PC-3 (cell line): Measurements from ENCODE around the gene FGF11. TPM values are rescaled to one million over a fixed set of nuclear protein-coding genes. Genes with fewer than 3 reads are reported as not detected.

ENCODE experiments used
- ATAC-seq: fragments of 200-7000 bp; cut with Tn5 transposase; 2 replicates; pipeline ENCODE4 v1.9.1; 2020; ENCODE audit warnings: mild to moderate bottlenecking, moderate library complexity
- BruUV-seq: library from RNA; stranded (reverse); fragments of 400-500 nt; replicated peaks from 2 replicates; lab custom pipeline; 2021; lab: Mats Ljungman, UMichigan
- CTCF ChIA-PET: fragments of 300-600 bp; sonication (Branson Sonifier 250); formaldehyde crosslinking; loops from one replicate; lab custom pipeline; 2022; ENCODE audit warnings: antibody characterized with exemption; lab: Charles Lee
- POLR2A ChIA-PET: fragments of 300-600 bp; sonication (Branson Sonifier 250); formaldehyde crosslinking; loops from one replicate; lab custom pipeline; 2022; ENCODE audit warnings: antibody characterized with exemption; ENCODE audit not compliant: unreplicated experiment; lab: Charles Lee
- DNase-seq: peaks from one replicate; pipeline ENCODE4 v3.0.0-alpha.2; 2015
- H2AFZ ChIP-seq: fragments of 300-600 bp; sonication (generic); 2 replicates; pipeline ENCODE4 v1.6.0; 2016; ENCODE audit warnings: antibody characterized with exemption, low read length
- H3F3A ChIP-seq: fragments of 300-600 bp; sonication (generic); one replicate; pipeline ENCODE4 v1.6.0; 2017; ENCODE audit warnings: antibody characterized with exemption, low read length, control low read depth, mild to moderate bottlenecking; ENCODE audit not compliant: unreplicated experiment
- H3K27ac ChIP-seq: fragments of 300-600 bp; sonication (generic); 2 replicates; pipeline ENCODE4 v1.5.1; 2016; ENCODE audit warnings: mild to moderate bottlenecking, low read length
- H3K27me3 ChIP-seq: fragments of 300-600 bp; sonication (generic); 2 replicates; pipeline ENCODE4 v1.6.1; 2016; ENCODE audit warnings: low read length, mixed read lengths
- H3K36me3 ChIP-seq: fragments of 300-600 bp; sonication (generic); 2 replicates; pipeline ENCODE4 v1.6.1; 2016; ENCODE audit warnings: low read depth, mixed run types, low read length, mixed read lengths
- H3K4me1 ChIP-seq: fragments of 300-600 bp; sonication (generic); 2 replicates; pipeline ENCODE4 v1.5.1; 2016; ENCODE audit warnings: low read length; ENCODE audit not compliant: insufficient read depth
- H3K4me2 ChIP-seq: fragments of 300-600 bp; sonication (generic); 2 replicates; pipeline ENCODE4 v1.6.0; 2016; ENCODE audit warnings: low read length
- H3K4me3 ChIP-seq: fragments of 300-600 bp; sonication (generic); 2 replicates; pipeline ENCODE4 v1.5.1; 2016; ENCODE audit warnings: mild to moderate bottlenecking, low read length, mixed read lengths
- H3K79me2 ChIP-seq: fragments of 300-600 bp; sonication (generic); 2 replicates; pipeline ENCODE4 v1.6.1; 2017; ENCODE audit warnings: low read length, mixed read lengths
- H3K9ac ChIP-seq: fragments of 300-600 bp; sonication (generic); 2 replicates; pipeline ENCODE4 v1.6.0; 2016; ENCODE audit warnings: mild to moderate bottlenecking, low read length
- H3K9me2 ChIP-seq: fragments of 300-600 bp; sonication (generic); replicated peaks from 2 replicates; pipeline ENCODE4 v1.6.1; 2016; ENCODE audit warnings: mixed run types, low read length, mixed read lengths
- H3K9me3 ChIP-seq: fragments of 300-600 bp; sonication (generic); 2 replicates; pipeline ENCODE4 v1.6.1; 2016; ENCODE audit warnings: low read length, mixed read lengths
- H4K20me1 ChIP-seq: fragments of 300-600 bp; sonication (generic); 2 replicates; pipeline ENCODE4 v1.6.1; 2016; ENCODE audit warnings: low read length, mixed read lengths
- EZH2 ChIP-seq: fragments of 300-600 bp; sonication (generic); IDR thresholded peaks from one replicate; pipeline ENCODE4 v1.6.1; 2017; ENCODE audit warnings: antibody characterized with exemption, mild to moderate bottlenecking, low read length; ENCODE audit not compliant: unreplicated experiment
- EZH2phosphoT487 ChIP-seq: fragments of 300-600 bp; sonication (generic); IDR thresholded peaks from 2 replicates; pipeline ENCODE4 v1.6.1; 2018; ENCODE audit warnings: mild to moderate bottlenecking, antibody characterized with exemption, low read length, borderline replicate concordance
- intact Hi-C: fragments of 100-400 bp; cut with micrococcal nuclease; formaldehyde crosslinking; loops from 2 replicates; pipeline ENCODE4 v1.9.0; 2023
- total RNA-seq: library from RNA; depleted of rRNA; stranded (reverse); fragments of >200 nt; gene quantifications from 2 replicates; pipeline ENCODE4 v1.2.3, GENCODE V29; 2014
- TF ChIP-seq, protein P1 (sequence below): fragments of 300-600 bp; sonication (generic); conservative IDR thresholded peaks from 2 replicates; pipeline ENCODE4 v1.5.1; 2017; ENCODE audit warnings: antibody characterized with exemption, low read depth, mild to moderate bottlenecking, low read length

The FGF11 gene
- total RNA-seq, 1 experiment from 2014 or later, result 0.69 TPM

DNA sequence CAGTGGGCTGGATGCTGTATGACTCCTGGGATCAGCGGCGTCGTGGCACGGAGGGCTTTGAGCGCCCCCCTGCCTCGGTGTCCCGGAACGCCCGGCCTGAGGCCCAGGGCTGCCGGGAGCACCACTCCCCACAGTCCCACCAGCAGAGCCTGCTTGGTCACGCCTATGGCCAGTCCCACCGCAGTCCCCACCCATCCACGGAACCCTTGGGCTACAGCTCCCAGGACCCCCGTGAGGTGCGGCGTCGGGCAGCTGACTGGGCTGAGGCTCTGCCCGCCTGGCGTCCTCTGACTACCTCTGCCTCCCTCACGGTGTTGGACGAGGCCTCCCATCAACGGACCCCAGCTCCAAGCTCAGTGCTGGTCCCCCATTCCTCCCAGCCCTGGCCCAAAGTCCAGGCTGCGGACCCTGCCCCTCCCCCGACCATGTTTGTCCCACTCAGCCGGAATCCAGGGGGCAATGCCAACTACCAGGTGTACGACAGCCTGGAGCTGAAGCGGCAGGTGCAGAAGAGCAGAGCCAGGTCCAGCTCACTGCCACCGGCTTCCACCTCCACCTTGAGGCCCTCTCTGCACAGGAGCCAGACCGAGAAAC, 12.3 kb upstream of the FGF11 start:
- Histone ChIP-seq H3K79me2 (no peaks in the 10 kb centered on the region), H3K9me3 (no peaks in the 10 kb centered on the region), H3K4me3 (no peak overlapping the region), H3F3A (no peaks in the 10 kb centered on the region), H4K20me1 (no peaks in the 10 kb centered on the region), H3K27me3 (no peaks in the 10 kb centered on the region), H3K9me2 (no peaks in the 10 kb centered on the region), H3K9ac (no peak overlapping the region), H3K36me3 (no peaks in the 10 kb centered on the region), H3K4me1 (no peaks in the 10 kb centered on the region), H3K4me2 (no peak overlapping the region), H2AFZ (no peak overlapping the region), H3K27ac (no peak overlapping the region)
- TF ChIP-seq EZH2phosphoT487, result no peak
- ATAC-seq (no peak), DNase-seq (no peak)
- no TSS peak for BruUV-seq
- ChIA-PET CTCF (no interaction called here), POLR2A (no interaction called here)
- intact Hi-C loops, result no loop called here

DNA sequence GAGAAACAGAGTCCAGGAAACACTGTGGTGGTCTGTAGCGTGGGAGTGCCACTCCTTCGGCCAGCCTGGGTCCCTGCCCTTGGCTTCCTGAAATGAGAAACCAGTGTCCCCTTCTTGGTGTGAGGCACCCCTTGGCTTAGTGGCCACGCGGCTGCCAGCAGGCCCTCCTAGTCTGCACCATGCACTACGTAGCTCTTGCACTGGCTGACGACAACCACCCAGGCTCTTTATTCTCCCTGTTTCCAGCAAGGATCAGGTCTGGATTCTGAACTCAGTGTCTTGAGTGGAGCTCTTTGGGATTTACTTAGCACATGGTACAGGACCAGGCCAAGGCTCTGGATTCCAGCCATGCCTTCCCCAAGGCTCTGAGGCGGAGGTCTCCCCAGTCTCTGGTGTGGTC, 11.8 kb upstream of the FGF11 start:
- Histone ChIP-seq H3K4me1 (no peaks in the 10 kb centered on the region), H3F3A (no peaks in the 10 kb centered on the region), H4K20me1 (no peaks in the 10 kb centered on the region), H3K36me3 (no peaks in the 10 kb centered on the region), H3K4me2 (no peak overlapping the region), H3K27me3 (no peaks in the 10 kb centered on the region), H3K4me3 (no peak overlapping the region), H3K9ac (no peak overlapping the region), H2AFZ (no peak overlapping the region), H3K27ac (no peak overlapping the region), H3K9me3 (no peaks in the 10 kb centered on the region), H3K9me2 (no peaks in the 10 kb centered on the region), H3K79me2 (no peaks in the 10 kb centered on the region)
- ChIA-PET POLR2A (no interaction called here), CTCF (no interaction called here)
- TF ChIP-seq, protein P1, sequence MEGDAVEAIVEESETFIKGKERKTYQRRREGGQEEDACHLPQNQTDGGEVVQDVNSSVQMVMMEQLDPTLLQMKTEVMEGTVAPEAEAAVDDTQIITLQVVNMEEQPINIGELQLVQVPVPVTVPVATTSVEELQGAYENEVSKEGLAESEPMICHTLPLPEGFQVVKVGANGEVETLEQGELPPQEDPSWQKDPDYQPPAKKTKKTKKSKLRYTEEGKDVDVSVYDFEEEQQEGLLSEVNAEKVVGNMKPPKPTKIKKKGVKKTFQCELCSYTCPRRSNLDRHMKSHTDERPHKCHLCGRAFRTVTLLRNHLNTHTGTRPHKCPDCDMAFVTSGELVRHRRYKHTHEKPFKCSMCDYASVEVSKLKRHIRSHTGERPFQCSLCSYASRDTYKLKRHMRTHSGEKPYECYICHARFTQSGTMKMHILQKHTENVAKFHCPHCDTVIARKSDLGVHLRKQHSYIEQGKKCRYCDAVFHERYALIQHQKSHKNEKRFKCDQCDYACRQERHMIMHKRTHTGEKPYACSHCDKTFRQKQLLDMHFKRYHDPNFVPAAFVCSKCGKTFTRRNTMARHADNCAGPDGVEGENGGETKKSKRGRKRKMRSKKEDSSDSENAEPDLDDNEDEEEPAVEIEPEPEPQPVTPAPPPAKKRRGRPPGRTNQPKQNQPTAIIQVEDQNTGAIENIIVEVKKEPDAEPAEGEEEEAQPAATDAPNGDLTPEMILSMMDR, result no peak
- TF ChIP-seq EZH2 (no peak), EZH2phosphoT487 (no peak)
- ATAC-seq (no peak), DNase-seq (no peak)
- no TSS peak for BruUV-seq
- intact Hi-C loops, result no loop called here

DNA sequence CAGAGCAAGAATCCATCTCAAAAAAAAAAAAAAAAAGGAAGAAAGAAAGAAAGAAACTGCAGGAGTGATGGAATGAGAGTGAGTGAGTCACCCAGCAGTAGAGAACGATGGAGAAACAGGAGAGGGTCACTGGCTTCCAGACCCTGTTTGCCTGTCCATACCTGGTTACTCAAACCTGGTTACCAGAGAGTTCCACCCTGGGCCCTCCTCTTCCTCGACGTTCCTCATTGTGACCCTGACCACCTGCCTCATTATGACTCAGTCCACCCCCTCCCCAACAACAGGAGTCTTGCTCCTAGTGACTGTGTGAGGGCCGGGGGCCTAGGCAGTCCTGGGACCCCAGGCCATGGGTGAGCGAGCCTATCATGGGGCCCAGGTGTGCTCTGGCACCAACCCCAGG, 10.8 kb upstream of the FGF11 start, which contains the start of gene SPEM3:
Gene SPEM3 (plus strand): TSS at position 301 of the 400 bp plus-strand sequence. CDS start 46 bp downstream, at position 347.
- Histone ChIP-seq H3K27ac (no peak within 1 kb of the TSS), H4K20me1 (no peaks in the 10 kb centered on the region), H3K79me2 (no peaks in the 10 kb centered on the region), H3K9ac (no peak within 1 kb of the TSS), H2AFZ (no peak within 1 kb of the TSS), H3K9me3 (no peaks in the 10 kb centered on the region), H3K36me3 (no peaks in the 10 kb centered on the region), H3K27me3 (no peaks in the 10 kb centered on the region), H3K9me2 (no peaks in the 10 kb centered on the region), H3K4me1 (no peaks in the 10 kb centered on the region), H3K4me2 (no peak within 1 kb of the TSS), H3F3A (no peaks in the 10 kb centered on the region), H3K4me3 (no peak within 1 kb of the TSS)
- ATAC-seq, result no peak
- ChIA-PET CTCF (no interaction called here), POLR2A (no interaction called here)
- intact Hi-C loops, result no loop called here
- no peak for DNase-seq
- no peak for TF ChIP-seq EZH2phosphoT487
- no peak for TF ChIP-seq EZH2
- TF ChIP-seq, protein P1, result no peak
- no TSS peak for BruUV-seq
